Suppressor macrophage treated with lipopolysaccharide for 4 hours (primary cell): ENCODE results near the gene FAM168B.

Source experiments
- DNase-seq: peaks from one replicate; pipeline ENCODE4 v3.0.0-alpha.2; 2020

Gene FAM168B

DNA sequence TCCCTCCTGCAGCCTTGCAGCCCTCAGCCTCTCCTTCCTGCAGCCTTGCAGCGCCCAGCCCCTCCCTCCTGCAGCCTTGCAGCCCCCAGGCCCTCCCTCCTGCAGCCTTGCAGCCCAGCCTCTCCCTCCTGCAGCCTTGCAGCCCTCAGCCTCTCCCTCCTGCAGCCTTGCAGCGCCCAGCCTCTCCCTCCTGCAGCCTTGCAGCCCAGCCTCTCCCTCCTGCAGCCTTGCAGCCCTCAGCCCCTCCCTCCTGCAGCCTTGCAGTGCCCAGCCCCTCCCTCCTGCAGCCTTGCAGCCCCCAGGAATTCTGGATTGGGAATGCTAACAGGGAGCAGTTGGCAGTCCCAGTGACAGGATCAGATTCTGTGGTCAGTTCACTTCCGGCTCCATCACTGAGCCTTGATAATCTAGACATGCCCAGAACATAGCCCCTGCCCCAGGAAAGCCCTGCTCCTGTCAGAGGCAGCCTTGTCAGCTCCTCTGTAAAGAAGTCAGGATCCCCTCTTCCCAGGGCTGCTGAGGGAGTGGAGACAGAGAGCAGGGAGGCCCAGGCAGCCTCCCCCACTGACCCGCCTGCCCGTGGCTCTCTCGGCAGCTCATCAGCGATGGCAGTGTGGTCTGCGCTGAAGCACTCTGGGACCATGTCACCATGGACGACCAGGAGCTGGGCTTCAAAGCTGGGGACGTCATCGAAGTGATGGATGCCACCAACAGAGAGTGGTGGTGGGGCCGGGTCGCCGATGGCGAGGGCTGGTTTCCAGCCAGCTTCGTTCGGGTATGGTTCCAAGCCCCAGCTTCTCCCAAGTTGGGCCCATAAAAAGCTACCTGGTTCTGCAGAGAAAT is 54.8 kb downstream of the FAM168B start:
- DNase-seq: no peak

DNA sequence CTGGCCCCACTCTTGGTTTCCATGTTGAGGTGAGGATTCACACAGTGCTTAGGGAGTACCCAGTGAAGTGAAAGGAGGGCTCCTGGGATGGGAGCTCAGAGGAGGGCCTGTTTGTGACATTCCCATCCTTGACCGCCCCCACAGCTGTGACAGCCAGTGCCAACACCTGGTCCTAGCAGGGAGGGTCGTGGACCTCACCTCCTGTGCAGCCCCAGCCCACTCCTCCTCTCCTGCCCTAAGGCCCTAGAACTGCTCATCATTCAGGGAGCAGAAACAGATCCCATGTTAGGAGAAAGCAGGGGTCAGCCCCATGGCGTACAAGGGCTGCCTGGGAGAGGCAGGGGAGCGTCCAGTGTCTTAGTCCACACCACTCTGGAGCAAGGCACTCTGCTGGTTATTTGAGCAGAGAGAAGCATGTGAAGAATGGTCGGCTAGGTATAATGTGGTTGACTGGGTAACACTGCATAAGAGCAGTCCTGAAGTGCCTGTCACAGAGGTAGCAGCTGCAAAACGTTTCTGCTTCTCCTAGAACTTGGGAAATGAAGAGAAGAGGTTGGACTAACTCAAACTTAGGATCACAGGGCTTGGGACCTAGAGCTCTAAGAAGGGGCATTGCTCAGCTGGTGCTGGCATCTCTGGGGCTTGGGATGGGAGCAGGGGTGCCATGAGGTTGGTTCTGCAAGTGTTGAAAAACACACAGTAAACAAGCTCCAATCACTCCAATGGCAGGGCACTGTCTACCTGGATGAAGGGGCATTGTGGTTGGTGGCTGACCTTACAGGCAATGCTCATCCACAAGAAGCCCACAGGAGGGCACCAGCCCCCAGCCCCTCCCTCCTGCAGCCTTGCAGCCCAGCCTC is 55.6 kb downstream of the FAM168B start:
- DNase-seq: no peak

DNA sequence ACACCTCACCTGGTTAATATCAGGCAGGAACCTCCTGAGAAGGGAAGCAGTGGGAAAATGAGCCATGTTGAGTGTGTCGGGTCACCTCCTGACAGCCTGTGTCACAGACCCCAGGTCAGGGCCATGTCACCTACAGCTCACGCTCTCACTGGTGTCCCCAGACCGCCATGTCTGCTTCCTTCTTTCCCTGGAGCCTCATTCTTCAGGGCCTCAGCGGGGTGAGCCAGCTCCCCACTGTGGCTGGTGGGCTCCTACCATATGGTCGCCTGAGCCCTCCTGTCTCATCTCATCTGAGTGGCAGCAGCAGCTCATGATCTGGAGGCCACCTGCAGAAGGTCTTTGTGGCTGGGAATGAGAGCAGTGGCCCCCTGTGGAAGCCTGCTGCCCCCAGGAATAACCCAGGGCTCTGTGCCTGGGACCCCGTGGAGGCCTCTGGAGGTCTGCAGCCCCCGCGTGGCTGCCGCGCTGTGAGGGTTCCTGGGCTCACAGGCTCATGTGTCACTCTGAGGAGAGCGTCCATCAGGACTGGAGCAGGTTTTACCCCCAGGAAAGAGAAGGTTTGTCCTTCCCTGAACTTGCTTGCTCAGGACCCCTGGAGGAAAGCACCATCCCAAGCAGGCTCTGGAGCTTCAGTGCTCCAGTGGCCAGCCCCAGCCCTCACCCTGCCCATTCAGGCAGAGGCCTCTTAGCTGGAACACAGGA is 56.4 kb downstream of the FAM168B start:
- no peak for DNase-seq

DNA sequence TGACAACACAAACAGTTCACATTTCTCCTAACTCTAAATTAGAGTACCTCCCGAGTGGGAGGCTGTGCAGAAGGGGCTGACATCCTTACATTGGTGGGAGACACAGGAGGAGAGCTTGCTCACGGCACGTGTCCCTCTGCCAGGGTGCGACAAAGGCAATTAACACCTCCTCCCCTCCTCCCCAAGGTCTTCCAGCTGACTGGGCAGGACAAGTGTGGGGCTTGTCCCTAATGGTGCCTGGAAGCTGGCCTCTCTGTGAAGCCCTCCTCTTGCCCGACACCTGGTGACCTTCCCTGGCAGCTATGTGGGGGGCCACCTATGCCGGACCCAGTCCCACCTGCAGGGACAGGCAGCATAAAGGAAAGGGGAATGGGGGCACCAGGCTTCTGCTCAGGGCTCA is 57.0 kb downstream of the FAM168B start:
- DNase-seq: no peak

DNA sequence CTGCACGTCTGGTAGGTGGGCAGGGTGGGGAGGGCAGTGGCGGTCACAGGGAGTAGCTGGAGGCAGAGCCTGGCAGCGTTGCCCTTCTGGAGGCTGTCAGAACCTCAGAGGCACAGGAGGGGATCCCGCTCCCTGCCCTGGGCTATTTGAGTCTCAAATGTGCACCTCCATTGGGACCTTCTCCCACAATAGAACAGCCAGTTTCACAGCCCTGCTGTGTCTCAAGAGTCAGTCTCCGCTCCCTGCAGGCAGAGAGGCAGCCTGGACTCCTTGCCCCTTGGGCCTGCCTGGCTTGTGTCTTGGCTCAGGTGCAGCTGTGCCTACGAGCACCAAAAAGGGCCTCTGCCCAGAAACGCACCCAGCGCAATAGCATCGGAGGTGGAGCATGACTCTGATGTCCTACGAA is 57.4 kb downstream of the FAM168B start:
- DNase-seq: no peak

DNA sequence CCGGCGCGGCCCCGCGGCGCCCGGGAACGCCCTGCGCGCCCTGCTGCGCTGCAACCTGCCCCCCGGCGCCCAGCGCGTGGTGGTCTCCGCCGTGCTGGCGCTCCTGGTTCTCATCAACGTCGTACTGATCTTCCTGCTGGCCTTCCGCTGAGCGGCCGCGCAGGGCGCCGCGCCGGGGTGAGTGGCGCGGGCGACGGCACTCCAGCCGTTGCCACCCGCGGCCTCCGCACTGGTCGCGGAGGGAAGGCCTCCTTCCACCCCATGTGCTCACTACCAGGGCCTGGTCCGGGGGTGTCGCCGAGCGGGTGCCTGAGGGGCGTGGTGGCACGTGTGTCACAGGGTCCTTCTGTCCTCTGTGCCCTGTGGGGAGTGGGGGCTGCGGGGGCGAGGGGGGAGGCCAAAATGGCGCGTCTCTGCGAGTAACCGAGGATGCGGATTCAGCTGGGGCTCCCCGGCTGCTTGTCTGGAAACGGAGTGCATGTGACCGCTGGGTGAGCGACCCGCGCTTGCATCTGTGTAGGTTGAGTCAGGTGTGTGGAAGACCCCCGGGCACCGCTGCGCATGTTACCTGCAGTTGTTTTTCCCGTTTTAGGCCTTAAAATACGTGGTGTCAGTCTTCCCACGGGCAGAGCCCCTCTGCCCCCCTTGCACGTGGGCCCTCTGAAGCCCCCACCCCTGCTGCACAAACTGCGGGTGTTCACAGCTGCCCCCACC is 58.0 kb downstream of the FAM168B start:
- no peak for DNase-seq

DNA sequence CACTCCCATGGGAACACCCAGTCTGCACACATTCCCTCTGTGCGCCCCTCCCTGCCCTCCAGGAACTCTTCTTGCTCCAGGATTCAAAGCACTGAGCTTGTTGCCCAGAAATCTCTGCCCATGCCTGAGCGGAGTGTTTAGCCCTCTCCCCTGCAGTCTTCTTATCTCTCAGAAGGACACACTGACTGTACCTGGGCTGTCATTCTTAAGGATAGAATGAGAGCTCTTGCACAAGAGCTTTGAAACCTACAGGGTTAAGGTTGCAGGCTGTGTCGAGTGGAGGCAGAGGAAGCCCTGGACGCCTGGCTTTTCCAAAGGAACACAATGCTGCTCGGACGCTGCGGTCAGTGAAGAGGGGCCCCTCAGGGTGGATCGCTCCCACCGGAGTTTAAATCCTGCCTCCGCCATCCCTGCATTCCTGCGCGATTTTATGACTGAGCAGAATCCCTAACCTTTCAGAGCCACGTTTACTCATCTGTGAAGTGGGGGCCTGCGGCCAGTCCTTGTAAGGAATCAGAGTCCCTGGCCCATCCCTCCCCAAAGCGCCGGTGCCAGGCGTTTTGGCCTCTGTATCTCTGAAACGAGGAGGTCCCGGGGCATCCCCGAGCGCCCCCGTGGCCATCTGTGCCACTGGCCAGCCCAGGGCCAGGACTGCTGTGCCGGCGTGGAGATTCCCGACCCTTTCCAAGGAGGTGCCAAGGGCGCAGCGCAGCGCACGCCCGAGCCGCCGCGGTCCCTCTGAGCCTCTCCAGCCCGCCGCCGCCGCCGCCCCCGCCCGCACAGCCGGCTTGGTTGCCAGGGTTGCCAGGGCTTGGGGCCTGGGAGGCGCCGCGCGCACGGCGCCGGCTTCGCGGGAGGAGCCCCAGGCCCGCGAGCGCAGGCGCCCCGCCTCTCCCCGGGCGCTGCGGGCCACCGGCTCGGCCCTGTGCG is 58.9 kb downstream of the FAM168B start:
- no peak for DNase-seq

DNA sequence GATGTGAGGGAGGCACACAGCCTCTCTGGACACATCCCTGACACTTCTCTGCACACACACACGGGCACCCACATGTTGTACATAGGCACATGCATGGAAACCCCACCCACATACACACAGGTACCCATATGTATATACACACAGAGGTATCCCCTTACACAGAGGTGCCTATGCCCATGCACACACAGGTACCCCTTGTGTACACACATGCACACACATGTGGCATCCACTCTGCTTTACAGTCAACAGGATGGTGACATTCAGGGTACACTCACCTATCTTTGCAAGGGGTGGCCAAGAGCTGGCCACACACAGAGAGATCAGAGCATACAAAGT is 59.5 kb downstream of the FAM168B start:
- no peak for DNase-seq

DNA sequence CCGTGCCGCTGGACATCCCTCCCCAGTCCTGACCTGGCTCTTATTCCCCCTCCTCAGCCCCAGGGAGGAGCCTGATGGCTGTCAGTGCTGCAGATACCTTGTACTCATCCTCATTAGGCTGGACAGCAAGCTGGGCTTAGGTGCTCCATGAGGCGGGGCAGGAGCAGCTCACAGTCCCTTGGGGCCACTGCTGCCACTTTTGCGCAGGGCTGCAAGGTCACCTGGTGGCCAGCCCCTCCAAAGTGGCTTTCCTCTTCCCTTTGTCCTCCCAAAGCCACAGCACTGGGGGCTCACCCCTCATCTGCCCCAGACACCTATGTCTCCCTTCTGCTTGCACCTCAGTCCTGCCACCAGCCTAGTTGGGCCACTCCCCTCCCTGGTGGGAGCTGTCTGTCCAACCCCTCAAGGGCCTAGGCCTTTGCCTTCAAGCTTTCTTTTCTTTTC is 60.8 kb downstream of the FAM168B start:
- no peak for DNase-seq

DNA sequence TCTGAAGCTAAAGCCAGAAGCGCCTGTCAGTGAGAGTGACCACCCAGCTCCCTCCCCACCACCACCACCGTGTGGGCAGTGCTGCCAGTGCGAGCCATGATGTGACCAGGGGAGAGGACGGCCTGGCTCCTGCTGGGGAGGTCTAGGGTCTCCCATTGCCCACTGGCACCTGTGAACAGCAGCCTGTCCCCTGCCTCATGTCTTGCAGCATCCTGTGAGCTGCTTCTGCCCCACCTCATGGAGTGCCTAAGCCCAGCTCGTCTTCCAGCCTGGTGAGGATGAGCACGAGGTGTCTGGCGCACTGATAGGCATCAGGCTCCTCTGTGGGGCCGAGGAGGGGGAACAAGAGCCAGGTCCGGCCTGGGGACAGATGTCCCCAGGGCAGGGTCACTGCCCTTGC is 61.4 kb downstream of the FAM168B start:
- no peak for DNase-seq

DNA sequence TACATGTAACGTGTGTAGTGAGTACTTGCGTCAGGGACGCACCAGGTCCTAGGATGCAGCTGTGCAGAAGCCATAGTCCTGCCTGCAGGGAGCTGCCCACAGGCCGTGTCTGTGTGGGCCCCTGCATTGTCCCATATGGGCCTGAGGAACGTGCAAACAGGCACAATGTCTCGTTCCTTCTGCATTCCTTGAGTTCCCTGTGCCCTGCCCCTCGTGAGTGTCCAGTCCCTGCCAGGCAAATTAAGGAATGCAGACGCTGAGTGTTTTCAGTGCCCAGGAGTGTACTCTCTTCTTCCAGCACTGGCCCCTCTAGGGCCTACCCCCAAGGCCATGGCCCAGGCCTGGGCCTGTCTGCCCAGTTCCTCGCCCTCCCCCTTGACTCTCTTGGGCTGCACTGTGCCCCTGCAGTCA is 61.8 kb downstream of the FAM168B start:
- no peak for DNase-seq

DNA sequence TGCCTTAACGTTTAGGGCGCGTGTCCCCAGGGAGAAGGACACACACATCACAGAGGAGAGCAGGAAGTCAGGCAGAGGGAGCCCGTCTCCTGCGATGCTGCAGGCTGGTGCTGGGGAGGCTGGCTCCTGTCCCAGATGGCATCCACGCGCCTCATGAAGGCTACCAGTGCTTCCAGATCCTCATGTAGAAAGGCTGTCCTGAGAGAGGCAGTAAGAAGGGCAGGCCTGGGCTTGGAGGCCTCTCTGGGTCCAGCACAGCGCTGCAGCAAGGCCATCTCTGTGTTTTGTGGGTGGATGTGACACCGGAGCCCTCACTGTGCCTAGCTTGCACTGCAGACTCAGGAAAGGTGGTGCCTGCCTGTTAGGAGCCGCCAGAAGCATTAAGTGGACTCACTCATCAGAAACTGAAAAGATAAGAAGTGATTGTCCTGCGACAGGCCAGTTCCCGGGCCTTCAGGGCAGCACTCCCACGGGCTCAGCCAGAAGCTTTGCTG is 62.7 kb downstream of the FAM168B start:
- no peak for DNase-seq

DNA sequence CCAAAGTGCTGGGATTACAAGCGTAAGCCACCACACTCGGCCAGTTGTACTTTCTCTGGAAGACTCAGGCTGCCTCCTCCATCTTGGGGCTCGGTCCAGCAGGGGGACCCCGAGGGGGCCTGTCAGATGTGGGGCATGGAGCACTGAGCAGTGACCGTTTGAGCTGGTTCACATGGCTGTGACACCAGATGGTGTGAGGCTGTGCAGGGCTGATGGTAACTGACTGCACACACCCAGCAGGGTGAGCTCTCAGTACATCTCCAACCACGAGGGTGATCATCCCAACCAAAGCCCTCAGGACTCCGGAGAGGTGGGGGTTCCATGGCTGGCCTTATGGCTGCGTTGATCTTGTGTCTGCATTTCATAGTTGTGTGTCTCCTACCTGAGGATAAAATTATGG is 63.4 kb downstream of the FAM168B start:
- DNase-seq: no peak

DNA sequence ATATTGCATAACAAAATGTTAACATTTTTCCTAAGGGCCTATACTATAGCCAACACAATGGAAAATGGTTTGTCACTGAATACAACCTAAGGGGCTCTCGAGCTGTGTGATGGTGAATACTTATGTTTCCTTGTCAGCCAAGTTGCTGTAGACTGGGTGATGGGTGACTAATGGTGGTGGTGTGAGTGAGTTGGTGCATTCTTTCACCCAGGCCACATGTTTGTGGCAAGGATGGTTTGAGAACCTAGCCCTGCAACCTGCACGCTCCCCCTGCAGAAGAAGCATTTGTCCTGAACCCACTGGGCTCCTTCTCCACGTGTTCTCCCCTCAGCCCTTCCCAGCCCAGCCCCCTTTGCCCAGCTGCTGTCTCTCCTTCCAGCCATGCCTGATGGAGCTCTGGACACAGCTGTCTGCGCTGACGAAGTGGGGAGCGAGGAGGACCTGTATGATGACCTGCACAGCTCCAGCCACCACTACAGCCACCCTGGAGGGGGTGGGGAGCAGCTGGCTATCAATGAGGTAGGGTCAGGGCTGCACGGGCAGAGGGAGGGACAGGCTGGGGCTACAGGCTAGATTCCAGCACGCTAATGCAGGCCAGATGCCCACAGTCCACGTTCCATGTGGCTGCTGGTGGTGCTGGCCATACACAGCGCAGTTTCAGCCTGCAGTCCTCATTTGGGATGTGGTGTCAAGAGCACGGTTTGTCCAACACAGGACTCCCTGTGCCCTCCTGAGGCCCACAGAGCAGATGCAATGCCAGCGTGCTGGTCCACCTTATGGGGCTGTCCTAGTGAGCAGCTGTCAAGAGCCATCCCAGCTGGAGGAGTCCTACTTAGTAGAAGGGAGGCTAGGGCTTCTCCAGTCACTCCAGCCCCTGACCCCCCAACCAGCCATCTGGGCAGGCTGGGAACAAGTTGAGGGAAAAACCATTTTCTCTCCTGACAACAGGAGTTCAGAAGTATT is 65.4 kb downstream of the FAM168B start:
- DNase-seq: no peak

DNA sequence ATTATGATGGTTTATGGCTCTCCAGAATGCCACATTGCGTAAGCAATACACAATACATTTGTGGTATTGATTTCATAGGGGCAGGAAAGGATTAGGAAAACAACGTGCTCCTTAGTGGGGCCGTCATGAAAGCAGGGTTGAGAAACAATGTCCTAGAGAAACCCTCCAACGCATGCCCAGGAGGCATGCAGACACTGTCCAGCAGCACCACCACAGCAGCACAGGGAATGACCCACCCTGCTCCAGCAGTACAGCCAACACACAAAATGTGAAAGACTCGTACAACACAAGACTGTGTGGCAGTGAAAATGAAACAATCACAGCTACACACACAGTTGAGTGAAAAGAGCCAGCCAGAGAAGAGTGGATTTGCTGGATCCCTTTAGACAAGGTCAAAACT is 66.3 kb downstream of the FAM168B start:
- no peak for DNase-seq

DNA sequence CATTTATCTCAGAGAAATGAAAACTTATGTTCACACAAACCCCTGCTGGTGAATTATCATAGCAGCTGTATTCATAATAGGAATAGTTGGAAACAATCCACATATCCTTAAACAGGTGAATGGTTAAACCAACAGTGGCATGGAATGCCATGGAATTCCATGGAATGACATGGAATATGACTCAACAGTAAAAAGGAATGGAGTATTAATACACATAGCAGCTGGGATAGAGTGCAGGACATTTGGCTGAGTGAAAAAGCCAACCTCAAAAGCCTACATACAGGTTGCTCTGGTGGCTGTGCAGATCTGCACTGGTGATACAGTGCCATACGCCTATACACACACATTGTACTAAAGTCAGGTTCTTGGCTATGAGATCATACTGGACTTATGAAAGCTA is 69.5 kb downstream of the FAM168B start:
- DNase-seq: no peak

DNA sequence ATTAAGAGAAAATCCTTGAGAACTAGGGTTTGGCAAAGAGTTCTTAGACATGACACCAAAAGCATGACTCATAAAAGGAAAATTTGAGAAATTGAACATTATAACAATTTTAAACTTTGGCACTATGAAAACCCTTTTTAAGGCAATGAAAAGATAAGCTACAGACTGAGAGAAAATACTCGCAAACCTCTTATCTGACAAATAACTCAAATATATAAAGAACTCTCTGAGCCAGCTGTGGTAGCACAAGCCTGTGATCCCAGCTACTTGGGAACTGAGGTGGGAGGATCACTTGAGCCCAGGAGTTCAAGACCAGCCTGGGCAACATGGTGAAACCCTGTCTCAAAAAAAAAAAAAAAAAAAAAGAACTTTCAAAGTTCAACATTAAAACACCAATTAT is 70.5 kb downstream of the FAM168B start:
- DNase-seq: no peak

DNA sequence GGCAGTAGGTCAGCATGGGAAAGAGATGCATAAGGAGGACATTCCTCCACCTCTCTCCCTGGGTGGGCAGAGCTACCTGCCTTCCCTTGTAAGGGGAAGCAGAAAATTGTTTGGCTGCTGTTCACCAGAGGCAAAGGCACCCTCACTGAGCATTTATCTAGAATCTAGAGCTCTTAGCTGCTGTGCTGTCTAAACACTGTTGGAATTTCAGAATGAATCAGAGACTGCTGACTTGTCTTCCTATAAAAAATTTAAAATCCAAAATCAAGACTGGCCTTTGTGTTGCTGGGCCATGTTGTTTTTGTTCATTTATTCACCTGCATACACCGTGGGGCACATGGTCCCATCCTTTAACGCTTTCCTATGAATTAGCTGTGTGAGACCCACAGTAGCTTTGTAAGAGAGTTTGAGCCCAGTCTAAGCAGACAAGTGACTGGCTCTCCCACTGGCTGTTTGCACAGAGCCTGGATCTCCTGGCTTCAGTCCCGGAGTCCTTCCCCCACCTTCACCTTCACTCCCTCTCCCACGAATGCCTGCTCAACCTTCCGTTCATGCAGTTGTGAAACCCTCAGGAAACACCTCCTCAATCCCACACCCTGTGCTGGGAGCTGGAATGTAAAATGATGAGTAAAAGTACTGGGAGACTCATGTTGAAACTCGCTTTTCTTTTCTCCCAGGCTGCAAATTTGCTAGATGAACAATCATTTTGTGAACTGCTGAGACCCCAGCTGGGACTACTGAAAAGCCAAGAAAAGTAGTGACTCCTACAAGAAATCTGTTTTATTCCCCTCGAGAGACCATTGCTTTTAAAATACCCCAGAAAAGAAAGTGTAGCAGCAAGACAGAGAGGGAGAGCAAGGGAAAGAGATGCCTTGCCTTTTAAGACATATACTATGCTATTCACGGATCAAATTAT is 76.2 kb downstream of the FAM168B start:
- DNase-seq: no peak

DNA sequence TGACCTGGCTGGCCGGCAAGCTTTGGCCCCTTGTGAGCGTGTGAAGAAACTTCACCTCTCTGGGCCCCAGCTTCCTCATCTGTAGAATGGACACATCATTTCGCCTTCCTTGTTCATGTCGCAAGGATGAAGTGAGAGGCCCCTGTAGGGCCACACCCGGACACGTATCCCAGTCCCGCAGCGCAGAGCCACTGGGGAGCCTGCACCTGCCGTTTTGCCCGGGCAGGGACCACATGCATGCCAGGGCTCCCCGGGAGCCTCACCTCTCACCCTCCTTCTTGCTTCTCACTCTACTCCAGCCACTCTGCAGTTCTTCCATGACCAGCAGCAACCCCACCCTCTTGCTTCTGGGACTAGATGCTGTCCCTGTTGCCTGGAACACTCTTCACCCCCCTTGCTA is 77.5 kb downstream of the FAM168B start:
- no peak for DNase-seq
